NCI-H146 treated with DMSO at 0.1 percent for 48 hours (cell line): ENCODE data around the gene FBN2.
"Not testable (repeated sequence)": the region's sequence is repeated elsewhere in the genome, so short reads cannot be mapped to it uniquely, and the experiment has no call there.

Experiments used
- DNase-seq: peaks from one replicate; lab custom pipeline; 2025; ENCODE audit not compliant: unreplicated experiment; lab: John Stamatoyannopoulos, UW

The FBN2 gene

GRCh38 chr5:128480158-128480557, 57.9 kb downstream of the FBN2 start:
- no peak for DNase-seq

- no peak for DNase-seq
Measured at GRCh38 chr5:128478386-128479368, 59.4 kb downstream of the FBN2 start.

GRCh38 chr5:128477944-128478343, 60.1 kb downstream of the FBN2 start:
- DNase-seq: no peak

GRCh38 chr5:128475693-128476092, 62.4 kb downstream of the FBN2 start:
- no peak for DNase-seq

GRCh38 chr5:128472919-128473318, 65.1 kb downstream of the FBN2 start:
- no peak for DNase-seq

- DNase-seq: no peak
Measured at GRCh38 chr5:128472036-128472435, 66.0 kb downstream of the FBN2 start.

GRCh38 chr5:128470663-128471062, 67.4 kb downstream of the FBN2 start:
- DNase-seq: no peak

GRCh38 chr5:128469912-128470311, 68.1 kb downstream of the FBN2 start:
- no peak for DNase-seq

- DNase-seq: no peak
Measured at GRCh38 chr5:128466980-128467379, 71.1 kb downstream of the FBN2 start.

- no peak for DNase-seq
Measured at GRCh38 chr5:128466554-128466953, 71.5 kb downstream of the FBN2 start.

GRCh38 chr5:128464596-128464995, 73.4 kb downstream of the FBN2 start:
- DNase-seq: no peak

GRCh38 chr5:128462330-128462729, 75.7 kb downstream of the FBN2 start:
- DNase-seq: no peak

- DNase-seq: not testable (repeated sequence)
Measured at GRCh38 chr5:128457147-128457915, 80.7 kb downstream of the FBN2 start.

- no peak for DNase-seq
Measured at GRCh38 chr5:128455841-128456361, 82.1 kb downstream of the FBN2 start.

- no peak for DNase-seq
Measured at GRCh38 chr5:128453121-128453520, 84.9 kb downstream of the FBN2 start.

- not testable (repeated sequence) for DNase-seq
Measured at GRCh38 chr5:128447224-128447623, 90.8 kb downstream of the FBN2 start.

- DNase-seq: no peak
Measured at GRCh38 chr5:128441941-128442350, 96.1 kb downstream of the FBN2 start.

- no peak for DNase-seq
Measured at GRCh38 chr5:128441165-128441564, 96.9 kb downstream of the FBN2 start.

GRCh38 chr5:128436749-128437188, 101.3 kb downstream of the FBN2 start:
- no peak for DNase-seq

- no peak for DNase-seq
Measured at GRCh38 chr5:128435861-128436260, 102.2 kb downstream of the FBN2 start.

- DNase-seq: no peak
Measured at GRCh38 chr5:128434993-128435392, 103.1 kb downstream of the FBN2 start.
